Measurements from ENCODE around the gene PHF21B.
A peak's percentile ranks its signal among the peaks of the same experiment; 100 is the strongest.
"Not testable (repeated sequence)": the region's sequence is repeated elsewhere in the genome, so short reads cannot be mapped to it uniquely, and the experiment has no call there.

PHF21B gene

GRCh38 chr22:44862981-44863860 lies 146.6 kb downstream of the PHF21B start:
- no peak for DNase-seq

- DNase-seq = no peak
Observed at GRCh38 chr22:44862281-44862680, 147.5 kb downstream of the PHF21B start.

- DNase-seq = no peak
Observed at GRCh38 chr22:44861245-44861644, 148.6 kb downstream of the PHF21B start.

DNA sequence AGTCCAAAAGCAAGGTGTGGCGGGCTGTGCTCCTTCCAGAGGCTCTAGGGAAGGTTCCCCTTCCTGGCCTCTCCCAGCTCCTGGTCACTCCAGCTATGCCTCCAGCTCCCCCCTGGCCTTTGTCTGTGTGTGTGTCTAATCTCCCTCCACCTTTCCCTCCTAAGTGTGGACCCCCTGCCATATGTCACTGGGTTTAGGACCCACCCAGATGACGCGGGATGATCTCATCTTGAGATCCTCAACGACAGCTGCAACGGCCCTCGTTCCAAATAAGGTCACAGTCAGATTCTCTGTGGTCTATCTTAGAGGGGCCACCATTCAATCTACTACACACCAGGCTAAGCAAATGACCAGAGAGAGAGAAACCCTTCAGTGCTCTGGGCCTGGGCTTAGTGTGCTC lies 149.5 kb downstream of the PHF21B start:
- no peak for DNase-seq

GRCh38 chr22:44859641-44860040 lies 150.2 kb downstream of the PHF21B start:
- DNase-seq = peak; percentile 9

GRCh38 chr22:44858819-44859218 lies 151.0 kb downstream of the PHF21B start:
- DNase-seq = not testable (repeated sequence)

DNA sequence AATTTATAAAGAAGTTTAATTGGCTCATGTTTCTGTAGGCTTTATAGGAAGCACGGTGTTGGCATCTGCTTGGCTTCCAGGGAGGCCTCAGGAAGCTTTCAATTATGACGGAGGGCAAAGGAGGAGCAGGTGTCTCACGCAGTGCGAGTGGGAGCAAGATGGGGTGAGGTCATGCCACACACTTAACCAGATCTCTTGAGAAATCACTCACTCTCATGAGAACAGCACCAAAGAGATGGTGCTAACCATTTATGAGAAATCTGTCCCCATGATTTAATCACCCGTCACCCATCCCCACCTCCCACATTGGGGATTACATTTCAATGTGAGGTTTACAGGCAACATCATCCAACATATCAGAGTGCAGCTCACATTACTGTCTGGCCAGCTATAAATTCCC lies 153.9 kb downstream of the PHF21B start:
- DNase-seq = no peak

- not testable (repeated sequence) for DNase-seq
Observed at GRCh38 chr22:44854641-44855040, 155.2 kb downstream of the PHF21B start.

DNA sequence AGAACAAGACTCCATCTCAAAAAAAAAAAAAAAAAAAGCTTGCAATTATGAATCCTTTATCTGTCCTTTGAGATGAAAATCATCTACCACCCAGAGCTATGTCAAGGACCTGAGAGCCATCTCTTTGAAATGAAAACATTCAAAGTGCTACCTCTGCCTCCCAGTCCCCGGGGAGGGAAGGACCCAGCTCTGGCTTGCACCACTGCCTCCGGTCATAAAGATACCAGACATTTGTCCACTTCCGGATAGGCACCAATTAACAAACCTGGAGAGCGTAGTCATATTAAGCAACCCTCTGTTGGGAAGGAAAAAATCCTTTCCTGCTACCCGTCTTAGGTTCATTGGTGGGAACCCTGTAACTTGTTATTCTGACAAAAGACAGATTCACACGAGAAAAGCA lies 158.9 kb downstream of the PHF21B start:
- no peak for DNase-seq

GRCh38 chr22:44848791-44849420 lies 160.9 kb downstream of the PHF21B start:
- DNase-seq = no peak

GRCh38 chr22:44848296-44848741 lies 161.5 kb downstream of the PHF21B start:
- DNase-seq = no peak

- no peak for DNase-seq
Observed at GRCh38 chr22:44847892-44848291, 161.9 kb downstream of the PHF21B start.

- DNase-seq = no peak
Observed at GRCh38 chr22:44847380-44847779, 162.4 kb downstream of the PHF21B start.

DNA sequence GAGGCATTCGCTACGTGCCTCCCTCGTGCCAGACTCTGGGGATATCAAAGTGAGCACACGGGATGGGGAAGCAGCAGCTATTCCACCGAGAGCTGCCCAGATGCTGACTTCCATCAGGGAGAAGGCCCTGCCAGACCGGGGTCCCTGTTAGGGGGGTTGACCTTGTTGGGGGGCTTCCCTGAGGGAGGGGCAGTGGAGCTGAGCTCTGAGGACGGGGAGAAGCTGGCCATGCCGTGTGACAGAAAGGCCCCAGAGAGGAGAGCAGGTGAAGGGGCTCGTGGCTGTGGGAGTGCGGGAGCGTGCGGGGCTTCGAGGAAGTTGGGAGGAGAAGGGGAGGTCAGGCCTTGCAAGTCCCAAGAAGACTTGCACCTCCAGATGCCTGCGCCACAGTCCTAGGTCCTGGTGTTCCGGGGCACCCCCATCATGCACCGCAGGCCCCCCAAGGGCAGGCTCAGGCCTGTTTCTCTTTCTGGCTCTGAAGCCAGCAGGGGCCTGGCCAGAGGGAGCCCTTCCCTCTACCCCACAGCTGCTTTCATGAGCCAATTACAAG lies 163.0 kb downstream of the PHF21B start:
- no peak for DNase-seq

DNA sequence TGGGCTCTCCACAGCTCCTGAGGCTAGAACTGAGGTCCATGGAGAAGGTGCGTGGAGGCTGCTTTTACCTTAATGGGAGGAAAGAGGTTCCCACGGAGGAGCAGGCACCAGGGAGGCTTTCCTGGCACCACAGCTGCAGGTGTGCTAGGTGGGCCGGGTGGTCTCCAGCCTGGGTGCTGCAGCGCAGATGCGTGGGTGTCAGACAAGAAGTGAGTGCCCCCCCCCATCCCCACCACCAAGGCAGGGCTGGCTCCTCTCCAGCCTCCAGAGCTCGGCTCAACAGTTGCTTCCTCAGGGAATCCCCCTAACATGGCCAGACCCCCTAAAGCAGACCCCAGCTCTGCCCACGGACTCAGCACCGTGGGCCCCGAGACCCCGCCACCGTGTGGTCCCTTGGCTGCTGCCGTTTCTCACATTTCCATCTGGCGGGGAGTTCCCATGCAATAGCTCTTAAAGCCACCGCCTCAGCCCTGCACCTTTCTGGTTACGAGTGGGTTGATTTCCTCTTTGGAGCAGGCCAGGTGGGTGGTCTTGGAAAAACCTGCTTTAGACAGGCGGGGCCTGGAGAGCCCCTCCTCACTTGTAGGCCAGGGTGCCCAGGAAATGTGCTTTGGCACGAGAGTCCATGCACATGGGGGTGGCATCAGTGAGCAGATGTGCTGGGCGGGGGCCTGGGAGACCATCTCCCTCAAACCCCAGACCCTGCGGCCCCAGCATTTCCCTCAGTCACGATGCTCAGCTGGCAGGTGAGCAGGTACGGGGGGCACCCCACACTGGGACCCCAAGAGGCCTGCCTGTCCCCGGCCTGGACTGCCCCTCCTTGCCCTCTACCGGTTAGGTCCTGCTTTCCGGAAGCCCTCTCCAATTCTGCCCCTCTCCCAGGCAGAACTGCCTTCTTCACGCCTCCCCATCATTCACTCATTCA lies 163.7 kb downstream of the PHF21B start:
- DNase-seq = no peak

GRCh38 chr22:44845191-44845590 lies 164.6 kb downstream of the PHF21B start:
- no peak for DNase-seq

DNA sequence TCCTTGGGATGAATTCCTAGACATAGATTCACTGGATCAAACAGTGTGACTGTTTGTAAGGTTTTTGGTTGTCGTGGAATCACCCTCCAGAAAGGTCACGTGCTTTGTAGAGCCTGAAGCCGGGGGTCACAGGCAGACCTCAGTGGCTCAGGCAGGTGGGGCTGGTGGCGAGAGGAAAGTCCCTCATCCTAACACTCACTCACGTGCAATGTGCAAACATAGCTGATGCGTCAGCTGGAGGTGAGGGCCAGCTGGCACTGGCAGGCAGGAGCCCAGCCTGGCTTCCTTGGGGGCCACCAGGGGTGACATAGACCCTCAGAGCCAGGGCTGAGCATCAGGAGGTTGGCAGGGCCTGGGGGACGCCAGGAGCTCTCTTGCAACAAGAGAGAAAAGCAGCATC lies 167.4 kb downstream of the PHF21B start:
- DNase-seq = no peak

- DNase-seq = no peak
Observed at GRCh38 chr22:44840611-44841322, 169.0 kb downstream of the PHF21B start.

DNA sequence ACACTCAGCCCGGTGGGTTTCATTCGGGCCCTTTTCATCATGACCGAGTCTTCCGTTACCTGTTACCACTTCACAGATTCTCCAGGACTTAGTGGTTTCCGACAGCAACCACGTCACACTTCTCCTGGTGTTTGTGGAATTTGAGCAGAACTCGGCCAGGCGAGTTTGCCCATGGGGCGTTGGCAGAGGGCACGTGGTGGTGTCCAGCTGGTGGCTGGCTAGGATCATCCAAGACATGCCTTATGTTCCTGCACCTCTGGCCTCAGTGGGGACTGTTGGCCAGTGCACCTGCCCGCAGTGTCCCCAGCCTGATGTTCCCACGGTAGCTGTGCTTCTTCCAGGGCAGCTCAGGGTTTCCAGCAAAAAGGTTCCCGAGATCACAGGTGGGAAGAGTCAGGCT lies 170.1 kb downstream of the PHF21B start:
- DNase-seq = no peak

- DNase-seq = no peak
Observed at GRCh38 chr22:44839061-44839460, 170.7 kb downstream of the PHF21B start.

DNA sequence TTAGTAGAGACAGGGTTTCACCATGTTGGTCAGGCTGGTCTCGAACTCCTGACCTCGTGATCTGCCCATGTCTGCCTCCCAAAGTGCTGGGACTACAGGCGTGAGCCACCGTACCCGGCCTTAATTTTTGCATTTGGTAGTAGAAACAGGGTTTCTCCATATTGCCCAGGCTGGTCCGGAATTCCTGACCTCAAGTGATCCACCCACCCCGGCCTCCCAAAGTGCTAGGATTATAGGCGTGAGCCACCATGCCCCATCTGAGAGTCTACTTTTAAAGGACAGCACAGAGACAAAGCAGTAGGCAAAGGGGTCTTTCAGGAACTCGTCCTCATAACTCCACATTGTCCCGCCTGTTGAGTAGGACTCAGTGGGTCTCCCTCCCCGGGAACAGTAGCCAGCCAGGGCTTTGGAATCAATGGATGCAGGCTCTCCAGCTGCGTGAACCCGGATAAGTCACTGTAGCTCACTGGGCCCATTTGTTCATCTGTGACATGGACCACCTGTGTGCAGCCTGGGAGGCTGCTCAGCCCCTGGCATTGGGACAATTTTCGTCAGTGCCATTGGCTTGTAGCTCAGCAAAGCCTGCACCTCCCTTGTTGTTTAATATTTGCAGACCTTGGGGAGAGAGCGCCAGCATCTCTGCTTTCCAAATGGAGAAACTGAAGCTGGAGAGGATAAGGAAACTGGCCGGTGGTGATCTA lies 171.3 kb downstream of the PHF21B start:
- no peak for DNase-seq

GRCh38 chr22:44837481-44837880 lies 172.3 kb downstream of the PHF21B start:
- DNase-seq = no peak

Data from right hindlimb (tissue), 1 donor.